ENCODE results near the gene GTF3C5.
"Not testable (repeated sequence)": the region's sequence is repeated elsewhere in the genome, so short reads cannot be mapped to it uniquely, and the experiment has no call there.

Gene GTF3C5

GRCh38 chr9:133070985-133071384 is 40.2 kb downstream of the GTF3C5 start:
- DNase-seq (ENCODE audit: low read depth in 2 of 2): not testable (repeated sequence)

- no peak for DNase-seq (ENCODE audit: low read depth in 2 of 2)
Observed at GRCh38 chr9:133071484-133072150, 40.8 kb downstream of the GTF3C5 start.

GRCh38 chr9:133072210-133072609 is 41.4 kb downstream of the GTF3C5 start:
- not testable (repeated sequence) for DNase-seq (ENCODE audit: low read depth in 2 of 2)

- no peak for DNase-seq (ENCODE audit: low read depth in 2 of 2)
Observed at GRCh38 chr9:133073086-133074014, 42.6 kb downstream of the GTF3C5 start.

GRCh38 chr9:133074111-133074651 is 43.4 kb downstream of the GTF3C5 start:
- peak; percentile 32 to 39 for DNase-seq (ENCODE audit: low read depth in 2 of 2)

- DNase-seq (ENCODE audit: low read depth in 2 of 2): peak; percentile 61 to 65
Observed at GRCh38 chr9:133075925-133076630, 45.3 kb downstream of the GTF3C5 start.

GRCh38 chr9:133076691-133077090 is 45.9 kb downstream of the GTF3C5 start:
- no peak for DNase-seq (ENCODE audit: low read depth in 2 of 2)

GRCh38 chr9:133078486-133078885 is 47.7 kb downstream of the GTF3C5 start:
- DNase-seq (ENCODE audit: low read depth in 2 of 2): no peak

- peak in 1 of 2 experiments; percentile 9 for DNase-seq (ENCODE audit: low read depth in 2 of 2)
Observed at GRCh38 chr9:133080161-133080560, 49.4 kb downstream of the GTF3C5 start.

GRCh38 chr9:133080786-133081779 is 50.3 kb downstream of the GTF3C5 start:
- DNase-seq (ENCODE audit: low read depth in 2 of 2): not testable (repeated sequence)

GRCh38 chr9:133081957-133082644 is 51.3 kb downstream of the GTF3C5 start:
- not testable (repeated sequence) for DNase-seq (ENCODE audit: low read depth in 2 of 2)

- not testable (repeated sequence) for DNase-seq (ENCODE audit: low read depth in 2 of 2)
Observed at GRCh38 chr9:133083688-133084087, 52.9 kb downstream of the GTF3C5 start.

- not testable (repeated sequence) for DNase-seq (ENCODE audit: low read depth in 2 of 2)
Observed at GRCh38 chr9:133086212-133086860, 55.5 kb downstream of the GTF3C5 start.

GRCh38 chr9:133086894-133087293 is 56.1 kb downstream of the GTF3C5 start:
- no peak for DNase-seq (ENCODE audit: low read depth in 2 of 2)

GRCh38 chr9:133087429-133088145 is 56.8 kb downstream of the GTF3C5 start:
- no peak for DNase-seq (ENCODE audit: low read depth in 2 of 2)

GRCh38 chr9:133088146-133088750 is 57.5 kb downstream of the GTF3C5 start:
- no peak for DNase-seq (ENCODE audit: low read depth in 2 of 2)

- no peak for DNase-seq (ENCODE audit: low read depth in 2 of 2)
Observed at GRCh38 chr9:133088756-133089155, 58.0 kb downstream of the GTF3C5 start.

GRCh38 chr9:133089271-133089671 is 58.5 kb downstream of the GTF3C5 start:
- DNase-seq (ENCODE audit: low read depth in 2 of 2): no peak

All from fibroblast of skin of left biceps (primary cell).